Activated T-cell treated with anti-CD3 and anti-CD28 coated beads, Interleukin-2, amount 50 U/mL, for 24 hours (primary cell): ENCODE results near the gene ADIPOQ.
"Not testable (repeated sequence)": the region's sequence is repeated elsewhere in the genome, so short reads cannot be mapped to it uniquely, and the experiment has no call there.

Source experiments
- DNase-seq: peaks from one replicate; pipeline ENCODE4 v3.0.0-alpha.2; 2020
- H3K27ac Mint-ChIP-seq: 2 replicates; pipeline ENCODE4 v1.8.0; 2020; ENCODE audit warnings: mild to moderate bottlenecking, mixed read lengths
- H3K27me3 Mint-ChIP-seq: 2 replicates; pipeline ENCODE4 v1.8.0; 2020; ENCODE audit warnings: mixed read lengths
- H3K36me3 Mint-ChIP-seq: 2 replicates; pipeline ENCODE4 v1.8.0; 2020; ENCODE audit warnings: low read depth, mixed read lengths
- H3K4me1 Mint-ChIP-seq: 2 replicates; pipeline ENCODE4 v1.8.0; 2020; ENCODE audit warnings: low read depth, mixed read lengths
- H3K4me3 Mint-ChIP-seq: 2 replicates; pipeline ENCODE4 v1.8.0; 2020; ENCODE audit warnings: mild to moderate bottlenecking, moderate library complexity, mixed read lengths
- H3K9me3 Mint-ChIP-seq: 2 replicates; pipeline ENCODE4 v1.8.0; 2020; ENCODE audit warnings: mixed read lengths

ADIPOQ gene

DNA sequence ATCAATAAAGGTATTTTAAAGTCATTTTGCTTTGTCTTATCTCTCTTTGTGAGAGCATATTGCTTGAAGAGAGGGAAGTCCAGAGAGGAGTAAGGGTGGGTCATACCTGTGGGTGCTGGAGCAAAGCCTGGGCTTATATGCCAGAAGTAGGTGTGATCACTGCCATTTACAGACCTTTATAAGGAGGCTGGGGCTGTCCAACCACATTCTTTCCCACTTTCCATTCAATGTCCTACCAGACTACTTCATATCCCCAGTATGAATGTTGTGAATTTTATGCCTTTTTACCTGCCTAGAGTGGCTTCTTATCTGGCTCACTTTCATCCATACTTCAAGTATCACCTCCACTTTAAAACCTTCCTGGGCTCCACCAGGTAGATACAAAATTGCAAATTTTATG lies 48.4 kb downstream of the ADIPOQ start:
- DNase-seq = no peak
- H3K4me1 Mint-ChIP-seq = peaks cover 16% of the 10 kb centered on the region
- no peaks in the 10 kb centered on the region for H3K27me3 Mint-ChIP-seq

DNA sequence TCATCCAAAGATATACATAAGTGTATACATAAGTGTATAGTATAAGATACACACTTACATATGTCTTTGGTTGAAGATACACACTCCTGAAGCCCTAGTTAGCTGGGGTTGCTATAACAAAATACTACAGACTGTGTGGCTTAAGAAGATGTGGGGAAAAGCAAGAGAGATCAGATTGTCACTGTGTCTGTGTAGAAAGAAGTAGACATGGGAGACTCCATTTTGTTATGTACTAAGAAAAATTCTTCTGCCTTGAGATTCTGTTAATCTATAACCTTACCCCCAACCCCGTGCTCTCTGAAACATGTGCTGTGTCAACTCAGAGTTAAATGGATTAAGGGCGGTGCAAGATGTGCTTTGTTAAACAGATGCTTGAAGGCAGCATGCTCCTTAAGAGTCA lies 50.6 kb downstream of the ADIPOQ start:
- not testable (repeated sequence) for H3K9me3 Mint-ChIP-seq, H3K4me3 Mint-ChIP-seq, H3K36me3 Mint-ChIP-seq, H3K27me3 Mint-ChIP-seq, H3K27ac Mint-ChIP-seq, DNase-seq
- peaks cover 10% of the 10 kb centered on the region for H3K4me1 Mint-ChIP-seq

More for the DNA sequence above, 48.4 kb downstream of the ADIPOQ start:
- Mint-ChIP-seq H3K36me3 (no peaks in the 10 kb centered on the region), H3K9me3 (no peaks in the 10 kb centered on the region), H3K4me3 (no peak overlapping the region), H3K27ac (no peak overlapping the region)

DNA sequence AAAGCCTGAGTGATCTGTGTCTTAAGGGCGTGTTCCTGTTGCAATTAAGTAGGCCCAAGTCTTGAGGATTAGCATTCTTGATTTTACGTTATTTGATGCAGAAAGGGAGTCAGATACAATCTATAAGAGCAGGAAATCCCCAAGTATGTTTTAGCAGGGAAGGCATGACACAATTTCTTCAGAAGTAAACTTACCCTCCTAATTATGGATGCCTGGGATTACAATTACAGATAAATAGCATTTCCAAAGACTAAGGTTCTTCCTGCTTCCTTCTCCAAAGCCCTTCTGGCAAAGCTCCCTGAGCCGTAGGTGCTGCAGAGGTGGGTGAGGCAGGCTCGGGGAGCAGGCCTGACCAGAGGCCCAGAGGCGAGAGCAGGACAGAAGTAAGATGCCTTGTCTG lies 52.9 kb downstream of the ADIPOQ start:
- no peak overlapping the region for H3K4me3 Mint-ChIP-seq
- no peaks in the 10 kb centered on the region for H3K36me3 Mint-ChIP-seq
- no peaks in the 10 kb centered on the region for H3K27me3 Mint-ChIP-seq
- no peak overlapping the region for H3K27ac Mint-ChIP-seq
- H3K4me1 Mint-ChIP-seq = peaks cover 16% of the 10 kb centered on the region
- no peak for DNase-seq
- no peaks in the 10 kb centered on the region for H3K9me3 Mint-ChIP-seq

DNA sequence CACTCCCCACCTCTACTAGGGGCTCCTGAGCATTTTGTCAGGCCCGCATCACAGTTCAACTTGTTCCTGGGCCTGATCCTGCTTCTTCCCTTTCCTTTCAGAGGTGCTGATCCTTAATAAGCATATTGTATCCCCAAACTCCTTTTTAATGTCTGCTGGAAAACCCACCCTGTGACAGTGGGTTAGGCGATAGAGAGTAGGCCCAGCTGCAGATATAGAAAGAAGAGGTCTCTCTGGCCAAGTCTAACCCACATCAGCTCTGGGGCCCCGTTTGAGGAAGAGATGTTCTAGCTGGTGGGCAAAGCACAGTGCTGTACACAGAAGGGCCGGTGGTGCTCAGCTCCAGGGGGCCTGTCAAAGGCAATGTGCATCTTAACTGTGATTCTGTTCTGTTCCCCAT lies 53.5 kb downstream of the ADIPOQ start:
- H3K27me3 Mint-ChIP-seq = no peaks in the 10 kb centered on the region
- DNase-seq = no peak
- H3K36me3 Mint-ChIP-seq = no peaks in the 10 kb centered on the region
- no peak overlapping the region for H3K4me3 Mint-ChIP-seq
- H3K9me3 Mint-ChIP-seq = no peaks in the 10 kb centered on the region
- H3K4me1 Mint-ChIP-seq = peaks cover 22% of the 10 kb centered on the region
- no peak overlapping the region for H3K27ac Mint-ChIP-seq

DNA sequence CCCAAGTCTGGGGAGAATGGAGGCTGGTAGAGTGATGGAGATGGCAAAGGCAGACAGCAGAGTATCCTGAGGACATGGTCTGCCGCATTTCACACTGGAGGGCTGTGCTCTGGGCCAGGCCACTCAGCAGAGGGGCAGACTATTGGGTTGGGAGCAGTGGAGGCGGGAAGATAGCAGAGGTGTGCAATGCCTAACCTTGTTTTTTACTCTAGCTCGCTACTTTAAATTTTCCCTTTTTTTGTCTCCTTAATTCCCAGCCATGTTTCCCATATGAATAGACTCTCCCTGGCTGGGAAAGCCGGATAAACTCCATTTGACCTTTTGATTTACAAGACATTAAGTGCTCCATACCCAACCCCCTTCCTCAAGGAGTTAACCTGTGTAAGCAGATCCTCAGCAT lies 54.4 kb downstream of the ADIPOQ start:
- H3K4me3 Mint-ChIP-seq = no peak overlapping the region

DNA sequence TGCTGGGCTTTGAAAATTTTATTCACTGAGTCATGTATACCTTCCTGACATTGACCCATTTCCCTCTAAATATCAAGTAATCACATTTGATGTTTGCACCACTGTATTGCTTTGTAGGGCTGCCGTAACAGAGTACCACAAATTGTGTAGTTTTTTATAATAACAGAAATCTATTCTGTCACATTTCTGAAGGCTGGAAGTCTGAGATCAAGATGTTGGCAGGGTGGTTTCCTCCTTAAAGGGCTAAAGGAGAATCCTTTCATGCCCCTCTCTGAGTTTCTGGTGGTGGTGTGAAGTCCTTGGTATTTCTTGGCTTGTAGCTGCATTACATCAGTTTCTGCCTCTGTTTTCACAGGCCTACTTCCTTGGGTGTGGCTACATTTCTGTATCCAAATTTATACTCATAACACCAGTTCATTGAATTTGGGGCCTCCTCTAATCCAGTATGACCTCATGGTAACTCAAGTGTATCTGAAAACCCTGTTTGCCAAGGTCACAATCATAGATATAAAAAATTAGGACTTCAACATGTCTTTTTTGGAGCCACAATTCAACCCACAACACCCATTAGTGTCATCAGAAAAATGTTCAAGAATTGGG lies 58.7 kb downstream of the ADIPOQ start:
- peaks cover 31% of the 10 kb centered on the region for H3K4me1 Mint-ChIP-seq
- DNase-seq = no peak
- H3K27ac Mint-ChIP-seq = peak overlapping the region; percentile 68
- H3K36me3 Mint-ChIP-seq = peaks cover 26% of the 10 kb centered on the region
- H3K27me3 Mint-ChIP-seq = no peaks in the 10 kb centered on the region
- no peak overlapping the region for H3K4me3 Mint-ChIP-seq
- H3K9me3 Mint-ChIP-seq = peaks cover 28% of the 10 kb centered on the region

More for the DNA sequence above, 54.4 kb downstream of the ADIPOQ start:
- peaks cover 28% of the 10 kb centered on the region for H3K4me1 Mint-ChIP-seq
- H3K36me3 Mint-ChIP-seq = no peaks in the 10 kb centered on the region
- H3K9me3 Mint-ChIP-seq = no peaks in the 10 kb centered on the region
- H3K27ac Mint-ChIP-seq = no peak overlapping the region
- DNase-seq = no peak
- H3K27me3 Mint-ChIP-seq = no peaks in the 10 kb centered on the region

DNA sequence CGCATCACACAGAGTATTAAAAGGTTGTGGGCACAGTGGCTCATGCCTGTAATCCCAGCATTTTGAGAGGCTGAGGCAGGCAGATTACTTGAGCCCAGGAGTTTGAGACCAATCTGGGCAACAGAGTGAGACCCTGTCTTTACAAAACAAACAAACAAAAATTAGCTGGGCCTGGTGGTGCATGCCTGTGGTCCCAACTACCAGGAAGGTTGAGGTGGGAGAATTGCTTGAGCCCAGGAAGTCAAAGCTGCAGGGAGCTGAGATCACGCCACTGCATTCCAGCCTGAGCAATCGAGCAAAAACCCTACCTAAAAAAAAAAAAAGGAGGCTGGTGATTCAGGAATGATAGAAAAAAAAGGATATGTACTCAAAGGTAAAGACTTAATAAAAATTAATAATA lies 59.6 kb downstream of the ADIPOQ start:
- Mint-ChIP-seq H3K4me3 (no peak overlapping the region), H3K27me3 (no peaks in the 10 kb centered on the region), H3K4me1 (peaks cover 28% of the 10 kb centered on the region), H3K9me3 (peaks cover 35% of the 10 kb centered on the region), H3K36me3 (peaks cover 31% of the 10 kb centered on the region), H3K27ac (no peak overlapping the region)
- DNase-seq = no peak

DNA sequence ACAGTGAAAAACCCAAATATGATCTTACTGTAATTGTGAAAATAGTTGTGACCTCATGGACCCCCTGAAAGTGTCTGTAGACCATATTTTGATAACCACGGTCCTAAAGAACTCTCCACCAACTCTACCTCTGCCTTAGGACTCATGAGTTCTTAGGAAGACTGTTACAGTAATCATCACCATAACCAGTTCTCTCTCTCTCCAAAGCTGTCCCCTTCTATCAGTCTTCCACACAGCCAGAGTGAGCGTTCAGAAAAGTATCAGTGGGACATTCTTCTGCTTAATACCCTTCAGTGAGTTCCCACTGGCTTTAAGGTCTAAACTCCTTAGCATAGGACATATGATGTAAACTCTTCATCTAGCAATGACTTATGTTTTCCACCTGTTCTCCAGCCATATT lies 60.2 kb downstream of the ADIPOQ start:
- Mint-ChIP-seq H3K36me3 (peaks cover 32% of the 10 kb centered on the region), H3K4me3 (no peak overlapping the region), H3K4me1 (peaks cover 29% of the 10 kb centered on the region), H3K27me3 (no peaks in the 10 kb centered on the region), H3K27ac (no peak overlapping the region), H3K9me3 (peaks cover 40% of the 10 kb centered on the region)
- no peak for DNase-seq

DNA sequence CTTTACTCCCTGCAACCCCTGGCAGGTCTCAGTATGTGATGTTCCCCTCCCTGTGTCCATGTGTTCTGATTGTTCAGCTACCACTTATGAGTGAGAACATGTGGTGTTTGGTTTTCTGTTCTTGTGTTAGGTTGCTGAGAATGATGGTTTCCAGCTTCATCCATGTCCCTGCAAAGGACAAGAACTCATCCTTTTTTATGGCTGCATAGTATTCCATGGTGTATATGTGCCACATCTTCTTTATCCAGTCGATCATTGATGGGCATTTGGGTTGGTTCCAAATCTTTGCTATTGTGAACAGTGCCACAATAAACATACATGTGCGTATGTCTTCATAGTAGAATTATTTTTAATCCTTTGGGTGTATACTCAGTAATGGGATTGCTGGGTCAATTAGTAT lies 61.2 kb downstream of the ADIPOQ start:
- Mint-ChIP-seq H3K9me3 (peaks cover 45% of the 10 kb centered on the region), H3K36me3 (peaks cover 40% of the 10 kb centered on the region), H3K4me1 (peaks cover 37% of the 10 kb centered on the region)
- DNase-seq, H3K4me3 Mint-ChIP-seq, H3K27me3 Mint-ChIP-seq, H3K27ac Mint-ChIP-seq: not testable (repeated sequence)

DNA sequence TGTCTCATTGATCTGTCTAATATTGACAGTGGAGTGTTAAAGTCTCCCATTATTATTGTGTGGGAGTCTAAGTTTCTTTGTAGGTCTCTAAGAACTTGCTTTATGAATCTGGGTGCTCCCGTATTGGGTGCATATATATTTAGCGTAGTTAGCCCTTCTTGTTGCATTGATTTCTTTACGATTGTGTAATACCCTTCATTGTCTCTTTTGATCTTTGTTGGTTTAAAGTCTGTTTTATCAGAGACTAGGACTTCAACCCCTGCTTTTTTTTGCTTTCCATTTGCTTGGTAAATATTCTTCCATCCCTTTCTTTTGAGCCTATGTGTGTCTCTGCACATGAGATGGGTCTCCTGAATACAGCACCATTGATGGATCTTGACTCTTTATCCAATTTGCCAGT lies 64.6 kb downstream of the ADIPOQ start:
- H3K27ac Mint-ChIP-seq, DNase-seq, H3K4me3 Mint-ChIP-seq, H3K27me3 Mint-ChIP-seq: not testable (repeated sequence)
- peaks cover 26% of the 10 kb centered on the region for H3K4me1 Mint-ChIP-seq
- H3K9me3 Mint-ChIP-seq = peaks cover 45% of the 10 kb centered on the region
- peaks cover 50% of the 10 kb centered on the region for H3K36me3 Mint-ChIP-seq
